Measurements from ENCODE around the gene ATG4A. TPM values are rescaled to one million over a fixed set of nuclear protein-coding genes. Genes with fewer than 3 reads are reported as not detected.

The ATG4A gene
- total and polyA plus RNA-seq, 2 of the 8 experiments (the other 6 are each of a cell fraction or from before 2014, with no cell fraction given), result 1.2 to 2.0 TPM

DNA sequence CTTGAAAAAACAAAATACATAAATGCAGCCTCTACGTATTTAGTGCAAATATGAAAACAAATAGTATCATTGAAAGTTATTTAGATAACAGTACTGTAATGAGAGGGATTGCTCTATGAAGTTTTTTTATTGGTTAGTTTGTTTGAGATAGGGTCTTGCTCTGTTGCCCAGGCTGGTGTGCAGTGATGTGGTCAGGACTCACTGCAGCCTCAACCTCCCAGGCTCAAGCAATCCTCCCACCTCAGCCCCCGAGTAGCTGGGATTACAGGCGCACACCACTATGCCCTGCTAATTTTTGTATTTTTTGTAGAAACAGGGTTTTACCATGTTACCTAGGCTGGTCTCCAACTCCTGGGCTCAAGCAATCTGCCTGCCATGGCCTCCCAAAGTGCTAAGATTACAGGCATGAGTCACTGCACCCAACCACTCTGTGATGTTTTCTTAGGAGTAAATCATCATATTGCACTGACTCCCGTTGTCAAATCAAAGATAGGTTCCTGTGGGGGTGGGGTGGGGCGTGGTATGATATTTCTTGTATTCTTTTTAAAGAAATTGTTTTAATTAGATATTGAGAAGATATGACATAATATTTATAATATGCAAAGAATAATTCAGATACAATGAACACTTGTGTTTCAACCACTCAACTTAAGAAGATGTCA is 75.8 kb downstream of the ATG4A start:
- H3K14ac ChIP-seq (ENCODE audit: insufficient read length), result no peak overlapping the region
- CTCF ChIA-PET (ENCODE audit: partially characterized antibody), result interaction anchor here (0.9 to 1.0 kb wide), 3 partner anchors 11 to 29 kb away, joined by 3 read pairs; no protein-coding TSS in a partner anchor
- no peaks in the 10 kb centered on the region for H3K27me3 ChIP-seq (replicated peaks in 1 of 4; ENCODE audit: control insufficient read depth in 3 of 4, extremely low read depth in 1 of 4, insufficient read depth in 3 of 4, low read length in 3 of 4)
- H2BK20ac ChIP-seq (ENCODE audit: low read length), result no peak overlapping the region
- no peak overlapping the region for H2BK120ac ChIP-seq (replicated peaks; ENCODE audit: low read depth, low read length)
- no peak overlapping the region for H4K5ac ChIP-seq (ENCODE audit: insufficient read length, low read depth, low read length)
- H3K18ac ChIP-seq (ENCODE audit: extremely low read depth, low read length), result no peak overlapping the region
- 85% methylated on average over 4 of the region's 5 CpGs; no CpG with 5 or more reads in 1 of the 2 experiments for WGBS, 2 experiments (ENCODE audit: extremely low coverage in 1 of 2, insufficient coverage in 1 of 2, insufficient read length in 1 of 2, insufficient replicate concordance in 2 of 2, low coverage in 1 of 2, low lambda C conversion rate in 2 of 2, missing lambda C conversion rate in 1 of 2)
- no peaks in the 10 kb centered on the region for H3K79me2 ChIP-seq (ENCODE audit: control insufficient read depth in 1 of 2, insufficient read depth in 2 of 2, low read length in 2 of 2)
- no peaks in the 10 kb centered on the region for H3K4me1 ChIP-seq (replicated peaks in 1 of 4; ENCODE audit: control insufficient read depth in 3 of 4, insufficient read depth in 4 of 4, low read length in 3 of 4)
- H4K91ac ChIP-seq (replicated peaks; ENCODE audit: insufficient read length, low read length), result no peak overlapping the region
- H4K20me1 ChIP-seq (replicated peaks in 1 of 2; ENCODE audit: control insufficient read depth in 1 of 2, insufficient read depth in 2 of 2, low read length in 2 of 2), result no peaks in the 10 kb centered on the region
- no peak overlapping the region for H3K9ac ChIP-seq (replicated peaks in 1 of 4; ENCODE audit: extremely low read depth in 1 of 4, low read depth in 3 of 4, low read length in 3 of 4)
- no peak overlapping the region for H3K56ac ChIP-seq (replicated peaks; ENCODE audit: insufficient read length, low read depth, low read length)
- H3K9me3 ChIP-seq (ENCODE audit: insufficient read depth in 2 of 2, low read depth in 1 of 2, low read length in 1 of 2), result no peaks in the 10 kb centered on the region
- no peaks in the 10 kb centered on the region for H3K23me2 ChIP-seq (ENCODE audit: low read depth, low read length)
- no peak overlapping the region for H3K4me2 ChIP-seq (ENCODE audit: insufficient read depth in 1 of 2, low read depth in 2 of 2, low read length in 2 of 2)
- H2BK5ac ChIP-seq (ENCODE audit: low read depth, low read length), result no peak overlapping the region
- no peak overlapping the region for H2AFZ ChIP-seq (ENCODE audit: low read length)
- H2BK15ac ChIP-seq (ENCODE audit: low read length), result no peak overlapping the region
- H3K4me3 ChIP-seq (ENCODE audit: extremely low read depth in 1 of 4, insufficient read depth in 2 of 4, low read depth in 3 of 4, low read length in 4 of 4), result no peak overlapping the region
- H3K36me3 ChIP-seq (ENCODE audit: control insufficient read depth in 2 of 4, insufficient read depth in 4 of 4, low read length in 3 of 4), result no peaks in the 10 kb centered on the region; a peak in 2 of 8 replicates
- H2AK5ac ChIP-seq (ENCODE audit: low read depth, low read length), result no peak overlapping the region
- no peak for FAIRE-seq
- no peak overlapping the region for H3K27ac ChIP-seq (ENCODE audit: low read depth, low read length)
- H3K23ac ChIP-seq (ENCODE audit: insufficient read length), result no peak overlapping the region
- POLR2A ChIA-PET (ENCODE audit: partially characterized antibody), result no interaction called here
- no peak for DNase-seq (ENCODE audit: low read depth in 1 of 2, low spot score in 2 of 2)
- no peak overlapping the region for H4K8ac ChIP-seq (ENCODE audit: extremely low read depth, insufficient read depth, low read length)
- H3K79me1 ChIP-seq (ENCODE audit: low read depth, low read length), result no peaks in the 10 kb centered on the region
- no peak overlapping the region for H2BK12ac ChIP-seq (ENCODE audit: low read depth, low read length)
- no peak overlapping the region for H3K4ac ChIP-seq (replicated peaks; ENCODE audit: insufficient read length, low read depth, low read length)
- TF ChIP-seq SIX5 (IDR thresholded peaks at IDR 0.05; ENCODE audit: low read depth, low read length) (no peak), EGR1 (IDR thresholded peaks at IDR 0.05; ENCODE audit: borderline replicate concordance, low read depth, low read length) (no peak), TBP (IDR thresholded peaks at IDR 0.05; ENCODE audit: low read depth, low read length) (no peak), GTF2F1 (IDR thresholded peaks at IDR 0.05; ENCODE audit: borderline replicate concordance, low read depth, low read length) (no peak), FOSL1 (IDR thresholded peaks at IDR 0.05; ENCODE audit: insufficient read depth, low read depth, low read length) (no peak)

Data from H1 (cell line).